Heart left ventricle (tissue), 13 donors: Measurements from ENCODE around the gene RUBCNL.

Experiments used
- CTCF ChIP-seq, 12 donors: fragments of 200-600 bp; sonication (generic) in 4 of 12; IDR thresholded peaks; one replicate each; pipeline versions ENCODE4 v1.5.0 to v1.8.0; 2018 to 2022; ENCODE audit warnings: antibody characterized with exemption in 12 of 12, mild to moderate bottlenecking in 5 of 12
- POLR2A ChIP-seq, 2 donors: fragments of 450-650 bp; IDR thresholded peaks; one replicate each; pipeline ENCODE4 v1.6.1; 2017; ENCODE audit warnings: antibody characterized with exemption in 2 of 2, mild to moderate bottlenecking in 2 of 2, moderate library complexity in 2 of 2
- donor health status: ischemic (EF 13 %, LVEDD 7.1; RV severe dilation, severe dysfunction).
- donor health status: DM: no; HTN: yes; CAD: no.
- donor health status: DM: no; HTN: no; CAD: no.
- donor health status: ischemic (EF 25% LVEDD 6.9; RV normal size, moderate dysfunction).
- donor health status: ischemic (EF 25% LVEDD 5.7; RV mildly dilated, moderate dysfunction).
- donor health status: ischemic (EF 35%, LVEDD 5.7; RV mildly dilated, moderate dysfunction).
- donor health status: nonischemic (EF 11% LVEDD 7.7; RV severe dilation, severe dysfunction).
- donor health status: DM: yes; HTN: yes; CAD: no.
- donor health status: PGD.
- donor health status: ischemic (EF 29% LVEDD 5.4; RV normal size, mild dysfunction).
- donor health status: nonischemic (EF 23%, LVEDD 6.1; RV moderate dilation, normal function).

- TF ChIP-seq CTCF (IDR thresholded peaks at IDR 0.05) (no peak), POLR2A (IDR thresholded peaks at IDR 0.05) (no peak)
Observed at GRCh38 chr13:46295491-46296114, 91.4 kb downstream of the RUBCNL start.
